ENCODE measurements around the gene FRAS1.

Gene FRAS1

GRCh38 chr4:78362310-78362709 is 305.2 kb downstream of the FRAS1 start:
- H3K27ac ChIP-seq (ENCODE audit: low read depth, low read length) = no peak overlapping the region
- H3K4me1 ChIP-seq (ENCODE audit: control insufficient read depth in 1 of 2, insufficient read depth in 2 of 2, low read length in 2 of 2) = peaks cover 7% of the 10 kb centered on the region in 2 donors
- H3K9me3 ChIP-seq (ENCODE audit: control insufficient read depth in 1 of 2, low read length in 2 of 2) = no peaks in the 10 kb centered on the region
- H3K27me3 ChIP-seq (ENCODE audit: control insufficient read depth in 1 of 2, insufficient read depth in 2 of 2, low read length in 2 of 2) = no peaks in the 10 kb centered on the region
- no peak overlapping the region for H3K9ac ChIP-seq (ENCODE audit: low read depth in 1 of 2, low read length in 2 of 2)
- no peaks in the 10 kb centered on the region for H3K36me3 ChIP-seq (ENCODE audit: control insufficient read depth in 1 of 2, insufficient read depth in 2 of 2, low read length in 2 of 2)
- H3K4me3 ChIP-seq (ENCODE audit: low read depth in 1 of 2, low read length in 2 of 2) = no peak overlapping the region

GRCh38 chr4:78363031-78363570 is 306.0 kb downstream of the FRAS1 start:
- Histone ChIP-seq H3K9me3 (ENCODE audit: control insufficient read depth in 1 of 2, low read length in 2 of 2) (no peaks in the 10 kb centered on the region), H3K9ac (ENCODE audit: low read depth in 1 of 2, low read length in 2 of 2) (no peak overlapping the region), H3K4me1 (ENCODE audit: control insufficient read depth in 1 of 2, insufficient read depth in 2 of 2, low read length in 2 of 2) (peaks cover 7% of the 10 kb centered on the region in 2 donors), H3K27ac (ENCODE audit: low read depth, low read length) (no peak overlapping the region), H3K36me3 (ENCODE audit: control insufficient read depth in 1 of 2, insufficient read depth in 2 of 2, low read length in 2 of 2) (no peaks in the 10 kb centered on the region), H3K27me3 (ENCODE audit: control insufficient read depth in 1 of 2, insufficient read depth in 2 of 2, low read length in 2 of 2) (no peaks in the 10 kb centered on the region), H3K4me3 (ENCODE audit: low read depth in 1 of 2, low read length in 2 of 2) (no peak overlapping the region)

- H3K9ac ChIP-seq (ENCODE audit: low read depth in 1 of 2, low read length in 2 of 2) = no peak overlapping the region
- no peaks in the 10 kb centered on the region for H3K9me3 ChIP-seq (ENCODE audit: control insufficient read depth in 1 of 2, low read length in 2 of 2)
- H3K27ac ChIP-seq (ENCODE audit: low read depth, low read length) = no peak overlapping the region
- no peaks in the 10 kb centered on the region for H3K36me3 ChIP-seq (ENCODE audit: control insufficient read depth in 1 of 2, insufficient read depth in 2 of 2, low read length in 2 of 2)
- no peak overlapping the region for H3K4me3 ChIP-seq (ENCODE audit: low read depth in 1 of 2, low read length in 2 of 2)
- H3K27me3 ChIP-seq (ENCODE audit: control insufficient read depth in 1 of 2, insufficient read depth in 2 of 2, low read length in 2 of 2) = no peaks in the 10 kb centered on the region
- peaks cover 0 to 7% of the 10 kb centered on the region in 2 donors for H3K4me1 ChIP-seq (ENCODE audit: control insufficient read depth in 1 of 2, insufficient read depth in 2 of 2, low read length in 2 of 2)
These were observed 312.6 kb downstream of the FRAS1 start for GRCh38 chr4:78369679-78370078.

DNA sequence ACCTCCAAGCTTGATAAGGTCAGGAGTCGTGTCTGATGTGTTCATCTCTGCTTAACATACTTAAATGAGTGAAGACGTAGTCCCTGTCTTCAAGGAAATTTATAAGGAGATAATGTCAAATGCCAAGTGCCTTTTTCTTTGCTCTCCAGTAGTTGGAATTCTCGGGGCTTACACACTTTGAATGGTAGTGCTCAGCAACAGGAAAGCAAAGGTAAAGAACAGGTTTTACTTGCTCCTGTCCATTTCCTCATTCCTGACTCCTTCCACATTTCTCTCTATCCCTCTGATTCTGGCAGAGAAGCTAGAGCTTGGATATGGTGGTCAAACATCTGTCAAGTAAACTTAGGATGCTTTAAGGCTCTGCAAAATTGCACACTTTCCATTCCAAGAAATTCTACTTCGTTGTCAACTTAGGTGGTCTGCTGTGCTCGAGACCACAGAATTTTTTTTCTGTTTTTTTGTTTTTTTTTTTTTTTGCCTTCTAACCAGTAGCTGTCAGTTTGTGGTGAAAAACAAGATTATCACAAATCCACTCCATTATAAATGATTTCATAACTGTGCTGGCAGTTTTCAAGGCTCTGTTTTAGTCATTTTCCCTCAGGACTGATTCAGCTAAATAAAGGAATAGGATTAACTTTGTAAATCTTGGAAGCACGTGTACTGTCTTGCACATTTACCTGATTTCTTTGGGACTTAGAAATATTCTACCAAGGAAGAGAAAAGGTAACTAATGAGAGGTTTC is 313.7 kb downstream of the FRAS1 start:
- Histone ChIP-seq H3K4me3 (ENCODE audit: low read depth in 1 of 2, low read length in 2 of 2) (no peak overlapping the region), H3K27ac (ENCODE audit: low read depth, low read length) (no peak overlapping the region)

DNA sequence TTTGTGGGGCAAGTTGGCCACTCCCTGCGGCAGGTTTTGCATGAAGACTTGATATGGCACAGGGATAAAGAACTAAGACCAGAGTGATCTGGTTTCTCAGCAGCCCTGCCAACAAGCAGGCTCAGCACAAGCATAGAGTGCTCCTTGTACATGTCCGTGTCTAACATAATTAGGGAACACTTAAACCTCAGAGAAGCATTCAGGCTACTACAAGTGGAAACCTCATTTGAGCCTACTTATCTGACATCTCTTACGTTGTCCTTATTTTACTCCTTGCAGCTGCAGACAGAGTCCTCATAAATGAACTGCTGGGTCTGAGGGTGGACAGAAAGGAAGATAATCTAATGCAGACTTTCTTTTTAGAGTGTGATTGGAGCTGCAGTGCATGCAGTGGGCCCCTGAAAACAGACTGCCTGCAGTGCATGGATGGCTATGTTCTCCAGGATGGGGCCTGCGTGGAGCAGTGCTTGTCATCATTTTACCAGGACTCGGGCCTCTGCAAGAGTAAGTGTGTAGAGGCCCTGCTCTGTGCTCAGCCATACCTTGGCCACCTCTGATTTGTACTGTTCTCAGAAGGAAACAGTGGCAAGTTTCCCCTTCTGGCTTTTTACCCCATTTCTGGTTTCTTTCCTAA is 315.3 kb downstream of the FRAS1 start:
- Histone ChIP-seq H3K4me1 (ENCODE audit: control insufficient read depth in 1 of 2, insufficient read depth in 2 of 2, low read length in 2 of 2) (peaks cover 0 to 7% of the 10 kb centered on the region in 2 donors), H3K4me3 (ENCODE audit: low read depth in 1 of 2, low read length in 2 of 2) (no peak overlapping the region), H3K27me3 (ENCODE audit: control insufficient read depth in 1 of 2, insufficient read depth in 2 of 2, low read length in 2 of 2) (no peaks in the 10 kb centered on the region), H3K9me3 (ENCODE audit: control insufficient read depth in 1 of 2, low read length in 2 of 2) (no peaks in the 10 kb centered on the region), H3K27ac (ENCODE audit: low read depth, low read length) (no peak overlapping the region), H3K9ac (ENCODE audit: low read depth in 1 of 2, low read length in 2 of 2) (no peak overlapping the region), H3K36me3 (ENCODE audit: control insufficient read depth in 1 of 2, insufficient read depth in 2 of 2, low read length in 2 of 2) (no peaks in the 10 kb centered on the region)

More for the DNA sequence above, 313.7 kb downstream of the FRAS1 start:
- H3K9ac ChIP-seq (ENCODE audit: low read depth in 1 of 2, low read length in 2 of 2) = no peak overlapping the region
- H3K36me3 ChIP-seq (ENCODE audit: control insufficient read depth in 1 of 2, insufficient read depth in 2 of 2, low read length in 2 of 2) = no peaks in the 10 kb centered on the region
- H3K4me1 ChIP-seq (ENCODE audit: control insufficient read depth in 1 of 2, insufficient read depth in 2 of 2, low read length in 2 of 2) = peaks cover 0 to 7% of the 10 kb centered on the region in 2 donors
- H3K27me3 ChIP-seq (ENCODE audit: control insufficient read depth in 1 of 2, insufficient read depth in 2 of 2, low read length in 2 of 2) = no peaks in the 10 kb centered on the region
- no peaks in the 10 kb centered on the region for H3K9me3 ChIP-seq (ENCODE audit: control insufficient read depth in 1 of 2, low read length in 2 of 2)

GRCh38 chr4:78377555-78377954 is 320.4 kb downstream of the FRAS1 start:
- Histone ChIP-seq H3K36me3 (ENCODE audit: control insufficient read depth in 1 of 2, insufficient read depth in 2 of 2, low read length in 2 of 2) (no peaks in the 10 kb centered on the region), H3K9ac (ENCODE audit: low read depth in 1 of 2, low read length in 2 of 2) (no peak overlapping the region), H3K4me3 (ENCODE audit: low read depth in 1 of 2, low read length in 2 of 2) (no peak overlapping the region), H3K4me1 (ENCODE audit: control insufficient read depth in 1 of 2, insufficient read depth in 2 of 2, low read length in 2 of 2) (peaks cover 15 to 21% of the 10 kb centered on the region in 2 donors), H3K9me3 (ENCODE audit: control insufficient read depth in 1 of 2, low read length in 2 of 2) (no peaks in the 10 kb centered on the region), H3K27me3 (ENCODE audit: control insufficient read depth in 1 of 2, insufficient read depth in 2 of 2, low read length in 2 of 2) (no peaks in the 10 kb centered on the region), H3K27ac (ENCODE audit: low read depth, low read length) (no peak overlapping the region)

DNA sequence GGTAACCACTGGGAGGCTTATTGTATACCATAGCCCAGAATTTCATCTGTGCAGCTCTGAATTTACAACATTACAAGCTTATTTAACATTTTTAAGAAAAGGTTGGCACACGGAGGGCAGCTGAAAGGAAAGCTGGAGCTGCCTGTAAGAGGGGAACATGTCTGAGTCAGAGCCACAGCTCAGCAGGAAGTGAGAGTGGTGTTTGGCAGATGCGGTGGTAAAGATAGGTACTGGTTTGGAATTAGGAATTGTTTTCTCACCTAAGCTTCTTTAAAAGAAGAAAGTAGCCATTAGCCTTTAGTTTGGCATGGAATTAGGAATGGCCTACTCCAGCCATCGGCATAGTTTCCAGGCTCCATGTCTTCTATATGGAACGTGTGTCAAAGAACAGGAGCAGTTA is 321.9 kb downstream of the FRAS1 start:
- H3K4me3 ChIP-seq (ENCODE audit: low read depth in 1 of 2, low read length in 2 of 2) = no peak overlapping the region
- no peaks in the 10 kb centered on the region for H3K36me3 ChIP-seq (ENCODE audit: control insufficient read depth in 1 of 2, insufficient read depth in 2 of 2, low read length in 2 of 2)
- H3K4me1 ChIP-seq (ENCODE audit: control insufficient read depth in 1 of 2, insufficient read depth in 2 of 2, low read length in 2 of 2) = peaks cover 15 to 21% of the 10 kb centered on the region in 2 donors
- no peaks in the 10 kb centered on the region for H3K9me3 ChIP-seq (ENCODE audit: control insufficient read depth in 1 of 2, low read length in 2 of 2)
- no peak overlapping the region for H3K27ac ChIP-seq (ENCODE audit: low read depth, low read length)
- no peaks in the 10 kb centered on the region for H3K27me3 ChIP-seq (ENCODE audit: control insufficient read depth in 1 of 2, insufficient read depth in 2 of 2, low read length in 2 of 2)
- no peak overlapping the region for H3K9ac ChIP-seq (ENCODE audit: low read depth in 1 of 2, low read length in 2 of 2)

DNA sequence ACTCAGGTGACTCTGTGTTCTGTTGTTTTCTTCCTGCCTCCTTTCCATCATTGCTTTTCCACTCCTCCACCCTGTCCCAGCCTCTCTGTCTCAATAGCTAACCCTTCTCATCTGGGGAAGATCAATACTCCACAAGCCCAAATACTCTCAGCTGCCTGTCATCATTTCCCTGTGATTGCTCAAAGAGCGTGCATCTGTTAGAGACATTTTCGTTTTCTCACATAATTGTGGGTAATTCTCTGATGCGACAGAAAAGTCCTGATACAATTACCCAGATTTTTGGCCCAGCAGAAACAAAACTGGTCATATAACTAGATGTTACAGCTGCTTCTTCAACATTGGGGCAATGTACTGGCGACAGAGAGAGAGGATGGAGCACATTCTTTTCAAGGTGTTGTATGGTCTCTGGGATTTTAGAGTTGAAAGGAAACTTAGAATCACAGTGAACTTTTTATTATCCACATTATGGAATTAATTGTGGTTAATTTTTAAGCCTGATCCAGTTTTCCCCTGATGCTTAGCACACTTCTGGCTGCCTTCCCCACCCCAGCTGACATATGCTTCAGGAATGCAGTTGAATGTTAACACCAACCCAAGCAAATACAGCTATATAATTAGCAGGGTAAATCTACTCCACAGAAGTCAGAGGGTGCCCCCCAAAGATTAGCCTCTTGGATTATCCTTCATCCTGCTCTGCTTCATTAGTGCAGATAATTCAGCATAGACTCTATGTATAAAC is 323.0 kb downstream of the FRAS1 start:
- no peak overlapping the region for H3K27ac ChIP-seq (ENCODE audit: low read depth, low read length)
- no peaks in the 10 kb centered on the region for H3K27me3 ChIP-seq (ENCODE audit: control insufficient read depth in 1 of 2, insufficient read depth in 2 of 2, low read length in 2 of 2)
- no peak overlapping the region for H3K9ac ChIP-seq (ENCODE audit: low read depth in 1 of 2, low read length in 2 of 2)
- H3K9me3 ChIP-seq (ENCODE audit: control insufficient read depth in 1 of 2, low read length in 2 of 2) = no peaks in the 10 kb centered on the region
- peak overlapping the region; percentile 38 to 64 for H3K4me3 ChIP-seq (ENCODE audit: low read depth in 1 of 2, low read length in 2 of 2)
- H3K4me1 ChIP-seq (ENCODE audit: control insufficient read depth in 1 of 2, insufficient read depth in 2 of 2, low read length in 2 of 2) = peaks cover 15 to 21% of the 10 kb centered on the region in 2 donors
- no peaks in the 10 kb centered on the region for H3K36me3 ChIP-seq (ENCODE audit: control insufficient read depth in 1 of 2, insufficient read depth in 2 of 2, low read length in 2 of 2)

DNA sequence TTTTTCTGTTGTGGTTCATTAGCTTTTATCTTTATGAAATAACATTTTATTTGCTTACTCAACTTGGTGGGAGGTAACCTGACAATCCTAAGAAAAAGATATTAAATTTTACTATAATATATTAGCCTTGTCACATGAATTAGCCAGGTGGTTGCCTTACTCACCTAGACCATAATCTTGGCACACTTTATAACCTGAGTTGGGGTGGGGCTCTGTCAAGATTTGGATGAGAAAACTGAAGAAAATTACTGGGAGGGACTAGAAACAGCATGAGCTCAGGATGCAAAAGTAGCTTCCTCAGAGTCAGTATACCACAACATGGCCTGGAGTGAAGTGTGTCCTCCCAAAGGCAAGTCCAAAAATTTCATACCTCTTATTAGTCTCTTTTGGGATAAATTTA is 329.6 kb downstream of the FRAS1 start:
- Histone ChIP-seq H3K9me3 (ENCODE audit: control insufficient read depth in 1 of 2, low read length in 2 of 2) (no peaks in the 10 kb centered on the region), H3K9ac (ENCODE audit: low read depth in 1 of 2, low read length in 2 of 2) (no peak overlapping the region), H3K4me1 (ENCODE audit: control insufficient read depth in 1 of 2, insufficient read depth in 2 of 2, low read length in 2 of 2) (no peaks in the 10 kb centered on the region), H3K27ac (ENCODE audit: low read depth, low read length) (no peak overlapping the region), H3K36me3 (ENCODE audit: control insufficient read depth in 1 of 2, insufficient read depth in 2 of 2, low read length in 2 of 2) (no peaks in the 10 kb centered on the region), H3K4me3 (ENCODE audit: low read depth in 1 of 2, low read length in 2 of 2) (no peak overlapping the region), H3K27me3 (ENCODE audit: control insufficient read depth in 1 of 2, insufficient read depth in 2 of 2, low read length in 2 of 2) (no peaks in the 10 kb centered on the region)

DNA sequence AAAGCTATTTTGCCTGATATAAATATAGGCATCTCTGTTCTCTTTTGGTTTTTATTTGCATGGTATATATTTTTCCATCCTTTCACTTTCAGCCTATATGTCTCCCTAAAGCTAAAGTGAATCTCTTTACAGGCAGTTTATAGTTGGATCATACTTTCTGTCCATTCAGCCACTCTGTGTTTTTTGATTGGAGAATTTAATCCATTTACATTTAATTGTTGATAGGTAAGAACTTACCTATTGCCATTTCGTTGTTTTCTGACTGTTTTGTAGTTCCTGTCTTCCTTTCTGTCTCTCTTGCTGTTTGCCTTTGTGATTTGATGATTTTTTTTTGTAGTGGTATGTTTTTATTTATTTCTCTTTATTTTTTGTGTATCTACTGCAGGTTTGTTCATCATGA is 338.5 kb downstream of the FRAS1 start:
- Histone ChIP-seq H3K36me3 (ENCODE audit: control insufficient read depth in 1 of 2, insufficient read depth in 2 of 2, low read length in 2 of 2) (no peaks in the 10 kb centered on the region), H3K9ac (ENCODE audit: low read depth in 1 of 2, low read length in 2 of 2) (no peak overlapping the region), H3K27me3 (ENCODE audit: control insufficient read depth in 1 of 2, insufficient read depth in 2 of 2, low read length in 2 of 2) (no peaks in the 10 kb centered on the region), H3K9me3 (ENCODE audit: control insufficient read depth in 1 of 2, low read length in 2 of 2) (peaks cover 0 to 4% of the 10 kb centered on the region in 2 donors), H3K4me1 (ENCODE audit: control insufficient read depth in 1 of 2, insufficient read depth in 2 of 2, low read length in 2 of 2) (no peaks in the 10 kb centered on the region), H3K4me3 (ENCODE audit: low read depth in 1 of 2, low read length in 2 of 2) (no peak overlapping the region), H3K27ac (ENCODE audit: low read depth, low read length) (no peak overlapping the region)
